GM12878 (cell line): Measurements from ENCODE around the gene WBP2NL. TPM values are rescaled to one million over a fixed set of nuclear protein-coding genes. Genes with fewer than 3 reads are reported as not detected.

Experiments used
- BCL11A ChIP-seq: IDR thresholded peaks from 2 replicates; pipeline ENCODE4 v1.6.1; 2011; ENCODE audit warnings: low read depth, low read length
- BCL3 ChIP-seq: IDR thresholded peaks from 2 replicates; pipeline ENCODE4 v1.6.1; 2011; ENCODE audit warnings: borderline replicate concordance, low read depth, mild to moderate bottlenecking, moderate library complexity, low read length; ENCODE audit not compliant: insufficient read depth, poor library complexity, severe bottlenecking
- IKZF2 ChIP-seq, 2 experiments: fragments of 450-650 bp; IDR thresholded peaks; 2 replicates each; pipeline ENCODE4 v1.6.1; 2017; ENCODE audit warnings: mild to moderate bottlenecking in 2 of 2, moderate library complexity in 2 of 2
- RFX5 ChIP-seq: IDR thresholded peaks from 2 replicates; pipeline ENCODE4 v1.6.1; 2011; ENCODE audit warnings: low read depth, low read length, improper control_type of control experiment
- SREBF1 ChIP-seq: IDR thresholded peaks from 2 replicates; pipeline ENCODE4 v1.6.1; 2012; ENCODE audit warnings: mild to moderate bottlenecking, low read length
- SRF ChIP-seq, 2 experiments: IDR thresholded peaks; 2 replicates each; pipeline ENCODE4 v1.6.1; 2011; ENCODE audit warnings: low read depth in 2 of 2, low read length in 2 of 2, mild to moderate bottlenecking in 1 of 2, moderate library complexity in 1 of 2
- STAT1 ChIP-seq: fragments of 450-650 bp; conservative IDR thresholded peaks from 2 replicates; pipeline ENCODE4 v1.6.1; 2014; ENCODE audit warnings: antibody characterized with exemption, mild to moderate bottlenecking
- ZBTB4 ChIP-seq: fragments of 450-650 bp; formaldehyde crosslinking; IDR thresholded peaks from 2 replicates; pipeline ENCODE4 v1.4.0; 2022; ENCODE audit warnings: mild to moderate bottlenecking, moderate library complexity
- ZNF384 ChIP-seq: IDR thresholded peaks from 2 replicates; pipeline ENCODE4 v1.6.1; 2012; ENCODE audit warnings: low read depth, mild to moderate bottlenecking, low read length, improper control_type of control experiment, borderline replicate concordance
- polyA plus RNA-seq, 11 experiments: library from polyadenylated mRNA; depleted of rRNA in 4 of 11; unstranded in 6 of 11; stranded (reverse) in 5 of 11; fragments of >200 nt; fragmentation: Nextera tagmentation in 4 of 11; fragmentation: Illumina TruSeq in 1 of 11; extraction: Ambion mirVana in 4 of 11; extraction: Trizol in 1 of 11; gene quantifications; 1 replicate in 1 of 11; 2 replicates in 10 of 11; pipeline versions ENCODE4 v1.2.1 to v1.2.3, GENCODE V29; 2011 to 2016; ENCODE audit warnings: inconsistent platforms in 2 of 11, missing spikeins in 2 of 11, low read depth in 1 of 11
- total RNA-seq, 4 experiments: library from RNA; depleted of rRNA in 3 of 4; stranded (reverse); fragments of >200 nt in 3 of 4; fragmentation: Illumina TruSeq in 1 of 4; extraction: Trizol in 1 of 4; gene quantifications; 2 replicates each; pipeline versions ENCODE4 v1.2.1 to v1.2.3, GENCODE V29; 2013 to 2021

The WBP2NL gene
- total and polyA plus RNA-seq, 10 of the 15 experiments (the other 5 are each of a cell fraction or from before 2014, with no cell fraction given), result 0.46 to 1.9 (median 1.3) TPM

GRCh38 chr22:41987276-41987675, 11.3 kb upstream of the WBP2NL start (continued):
- TF ChIP-seq ZBTB4 (CRISPR knock-in tag) (no peak), SREBF1 (no peak), RFX5 (no peak), ZNF384 (no peak), BCL3 (no peak), IKZF2 (IDR thresholded peaks at IDR 0.05) (no peak), STAT1 (no peak), BCL11A (no peak), SRF (IDR thresholded peaks at IDR 0.05; ENCODE audit: low read depth in 2 of 2, low read length in 2 of 2) (no peak)
- TF ChIP-seq, all 136 proteins: peak for 0
